ENCODE data around the gene CD320. TPM values are rescaled to one million over a fixed set of nuclear protein-coding genes. Genes with fewer than 3 reads are reported as not detected.
"Not testable (repeated sequence)": the region's sequence is repeated elsewhere in the genome, so short reads cannot be mapped to it uniquely, and the experiment has no call there.

CD320 gene
- total RNA-seq, 2 experiments from 2014 or later = 42.0 to 49.8 TPM

GRCh38 chr19:8265872-8266271, 42.3 kb downstream of the CD320 start:
- no peak overlapping the region for H3K27ac Mint-ChIP-seq
- ATAC-seq = no peak
- CTCF ChIA-PET = interaction anchor here (1.0 kb wide), 1 partner anchor 55 kb away, joined by 4 read pairs; the partner anchor contains the start of gene NDUFA7

GRCh38 chr19:8264248-8264647, 43.9 kb downstream of the CD320 start:
- H3K4me1 Mint-ChIP-seq = peaks cover 16% of the 10 kb centered on the region
- not testable (repeated sequence) for H3K9me3 Mint-ChIP-seq (ENCODE audit: low read depth); H3K27ac Mint-ChIP-seq; H3K27me3 Mint-ChIP-seq; H3K4me3 Mint-ChIP-seq; H3K36me3 Mint-ChIP-seq; ATAC-seq
- DNase-seq = peak; percentile 8
- CTCF ChIA-PET = interaction anchor here (1.4 kb wide), 1 partner anchor 106 kb away, joined by 6 read pairs; no protein-coding TSS in a partner anchor

More at GRCh38 chr19:8265872-8266271, 42.3 kb downstream of the CD320 start:
- Mint-ChIP-seq H3K9me3 (ENCODE audit: low read depth) (no peaks in the 10 kb centered on the region), H3K36me3 (peaks cover 6% of the 10 kb centered on the region), H3K4me3 (no peak overlapping the region), H3K27me3 (no peaks in the 10 kb centered on the region), H3K4me1 (peaks cover 18% of the 10 kb centered on the region)
- DNase-seq = no peak

- ATAC-seq = no peak
These were observed 45.7 kb downstream of the CD320 start for GRCh38 chr19:8262431-8262830.

GRCh38 chr19:8261881-8262280, 46.3 kb downstream of the CD320 start:
- H3K9me3 Mint-ChIP-seq (ENCODE audit: low read depth) = no peaks in the 10 kb centered on the region
- peaks cover 6% of the 10 kb centered on the region for H3K36me3 Mint-ChIP-seq
- no peak for ATAC-seq
- CTCF ChIA-PET = interaction anchor here (0.6 to 1.1 kb wide), 3 partner anchors 21 to 324 kb away, joined by 3 to 4 read pairs (median 3); no protein-coding TSS in a partner anchor
- peaks cover 15% of the 10 kb centered on the region for H3K4me1 Mint-ChIP-seq
- DNase-seq = no peak
- H3K27me3 Mint-ChIP-seq = no peaks in the 10 kb centered on the region
- H3K27ac Mint-ChIP-seq = no peak overlapping the region
- no peak overlapping the region for H3K4me3 Mint-ChIP-seq

More at GRCh38 chr19:8262431-8262830, 45.7 kb downstream of the CD320 start:
- Mint-ChIP-seq H3K9me3 (ENCODE audit: low read depth) (no peaks in the 10 kb centered on the region), H3K4me3 (no peak overlapping the region), H3K4me1 (peaks cover 11% of the 10 kb centered on the region), H3K27ac (no peak overlapping the region), H3K36me3 (peaks cover 6% of the 10 kb centered on the region), H3K27me3 (no peaks in the 10 kb centered on the region)
- CTCF ChIA-PET = interaction anchor here (0.6 kb wide), 1 partner anchor 259 kb away, joined by 3 read pairs; no protein-coding TSS in a partner anchor
- no peak for DNase-seq

GRCh38 chr19:8261347-8261746, 46.8 kb downstream of the CD320 start:
- DNase-seq (no peak), ATAC-seq (no peak)
- Mint-ChIP-seq H3K27ac (no peak overlapping the region), H3K9me3 (ENCODE audit: low read depth) (no peaks in the 10 kb centered on the region), H3K36me3 (peaks cover 6% of the 10 kb centered on the region), H3K27me3 (no peaks in the 10 kb centered on the region), H3K4me1 (peaks cover 15% of the 10 kb centered on the region), H3K4me3 (no peak overlapping the region)
- CTCF ChIA-PET = interaction anchor here (0.6 to 1.1 kb wide), 3 partner anchors 21 to 325 kb away, joined by 3 to 4 read pairs (median 3); no protein-coding TSS in a partner anchor

- ATAC-seq (no peak), DNase-seq (no peak)
- Mint-ChIP-seq H3K9me3 (ENCODE audit: low read depth) (no peaks in the 10 kb centered on the region), H3K4me3 (no peak overlapping the region), H3K27me3 (no peaks in the 10 kb centered on the region), H3K36me3 (no peaks in the 10 kb centered on the region), H3K27ac (peak overlapping the region; percentile 39), H3K4me1 (peaks cover 13% of the 10 kb centered on the region)
- CTCF ChIA-PET = interaction anchor here (0.8 kb wide), 1 partner anchor 101 kb away, joined by 3 read pairs; no protein-coding TSS in a partner anchor
These were observed 48.3 kb downstream of the CD320 start for GRCh38 chr19:8259922-8260247.

GRCh38 chr19:8259142-8259921, 48.8 kb downstream of the CD320 start:
- ATAC-seq = no peak
- no peak overlapping the region for H3K4me3 Mint-ChIP-seq
- no peak for DNase-seq
- peaks cover 13% of the 10 kb centered on the region for H3K4me1 Mint-ChIP-seq
- CTCF ChIA-PET = no interaction called here
- no peaks in the 10 kb centered on the region for H3K36me3 Mint-ChIP-seq
- peak overlapping the region; percentile 39 for H3K27ac Mint-ChIP-seq
- H3K9me3 Mint-ChIP-seq (ENCODE audit: low read depth) = no peaks in the 10 kb centered on the region
- H3K27me3 Mint-ChIP-seq = no peaks in the 10 kb centered on the region

GRCh38 chr19:8257052-8257443, 51.1 kb downstream of the CD320 start:
- Mint-ChIP-seq H3K4me3 (no peak overlapping the region), H3K4me1 (peaks cover 13% of the 10 kb centered on the region), H3K9me3 (ENCODE audit: low read depth) (no peaks in the 10 kb centered on the region), H3K27ac (no peak overlapping the region), H3K36me3 (no peaks in the 10 kb centered on the region), H3K27me3 (no peaks in the 10 kb centered on the region)
- no peak for DNase-seq
- CTCF ChIA-PET = interaction anchor here (1.5 kb wide), 1 partner anchor 98 kb away, joined by 6 read pairs; no protein-coding TSS in a partner anchor
- no peak for ATAC-seq

- H3K4me3 Mint-ChIP-seq = no peak overlapping the region
- no peaks in the 10 kb centered on the region for H3K9me3 Mint-ChIP-seq (ENCODE audit: low read depth)
- no peak for ATAC-seq
- H3K27ac Mint-ChIP-seq = peak overlapping the region; percentile 24
- no peaks in the 10 kb centered on the region for H3K36me3 Mint-ChIP-seq
- peaks cover 13% of the 10 kb centered on the region for H3K4me1 Mint-ChIP-seq
- DNase-seq = no peak
- no peaks in the 10 kb centered on the region for H3K27me3 Mint-ChIP-seq
- CTCF ChIA-PET = interaction anchor here (1.2 to 1.5 kb wide), 2 partner anchors 98 to 313 kb away, joined by 3 to 6 read pairs; partner anchors contain the start of gene TIMM44
These were observed 51.7 kb downstream of the CD320 start for GRCh38 chr19:8256276-8257051.

- CTCF ChIA-PET = interaction anchor here (0.9 to 1.2 kb wide), 3 partner anchors 12 to 312 kb away, joined by 3 to 4 read pairs (median 3); partner anchors contain the start of gene TIMM44
- H3K9me3 Mint-ChIP-seq (ENCODE audit: low read depth) = no peaks in the 10 kb centered on the region
- H3K4me1 Mint-ChIP-seq = peaks cover 13% of the 10 kb centered on the region
- no peak overlapping the region for H3K27ac Mint-ChIP-seq
- no peaks in the 10 kb centered on the region for H3K36me3 Mint-ChIP-seq
- DNase-seq (no peak), ATAC-seq (no peak)
- no peaks in the 10 kb centered on the region for H3K27me3 Mint-ChIP-seq
- no peak overlapping the region for H3K4me3 Mint-ChIP-seq
These were observed 52.6 kb downstream of the CD320 start for GRCh38 chr19:8255426-8256125.

- Mint-ChIP-seq H3K9me3 (ENCODE audit: low read depth) (no peaks in the 10 kb centered on the region), H3K4me1 (peaks cover 7% of the 10 kb centered on the region), H3K36me3 (no peaks in the 10 kb centered on the region), H3K4me3 (no peak overlapping the region), H3K27me3 (no peaks in the 10 kb centered on the region), H3K27ac (no peak overlapping the region)
- CTCF ChIA-PET = interaction anchor here (1.0 to 2.9 kb wide), 3 partner anchors 11 to 310 kb away, joined by 4 to 26 read pairs (median 9); partner anchors contain the start of gene TIMM44
- ATAC-seq = no peak
- no peak for DNase-seq
These were observed 53.7 kb downstream of the CD320 start for GRCh38 chr19:8254286-8255001.

- H3K4me1 Mint-ChIP-seq = peaks cover 6% of the 10 kb centered on the region
- ATAC-seq (no peak), DNase-seq (no peak)
- H3K27ac Mint-ChIP-seq = no peak overlapping the region
- no peaks in the 10 kb centered on the region for H3K27me3 Mint-ChIP-seq
- H3K9me3 Mint-ChIP-seq (ENCODE audit: low read depth) = no peaks in the 10 kb centered on the region
- H3K4me3 Mint-ChIP-seq = no peak overlapping the region
- CTCF ChIA-PET = interaction anchor here (0.7 to 2.9 kb wide), 7 partner anchors 84 to 893 kb away, joined by 3 to 26 read pairs (median 5); partner anchors contain the start of gene TIMM44
- H3K36me3 Mint-ChIP-seq = peaks cover 2% of the 10 kb centered on the region
These were observed 54.5 kb downstream of the CD320 start for GRCh38 chr19:8253678-8254077.

All from activated CD8-positive, alpha-beta memory T cell treated with anti-CD3 and anti-CD28 coated beads, Interleukin-2, amount 10 ng/mL, durations not matched to agents 7 days and 5 days (primary cell).